Mesenchymal stem cell (in vitro differentiated cells and primary cell): Measurements from ENCODE around the gene ZNF350.

Experiments used
- DNase-seq: peaks from one replicate; pipeline ENCODE4 v3.0.0-alpha.2; 2013
- H2AFZ ChIP-seq: one replicate; pipeline ENCODE4 v1.6.1; 2013; ENCODE audit warnings: low read depth, mild to moderate bottlenecking, control low read depth, inconsistent platforms, low read length, moderate library complexity
- H2AK5ac ChIP-seq: 2 replicates; pipeline ENCODE4 v1.6.1; 2013; ENCODE audit warnings: low read length, moderate library complexity, mild to moderate bottlenecking, inconsistent platforms; ENCODE audit not compliant: severe bottlenecking
- H2BK120ac ChIP-seq: one replicate; pipeline ENCODE4 v1.6.1; 2013; ENCODE audit warnings: low read depth, mild to moderate bottlenecking, inconsistent platforms, low read length, moderate library complexity
- H2BK12ac ChIP-seq, 2 experiments: one replicate each; pipeline ENCODE4 v1.6.1; 2013; ENCODE audit warnings: inconsistent platforms in 2 of 2, low read length in 2 of 2, mild to moderate bottlenecking in 2 of 2, moderate library complexity in 2 of 2, control low read depth in 1 of 2
- H2BK15ac ChIP-seq: one replicate; pipeline ENCODE4 v1.6.1; 2013; ENCODE audit warnings: mild to moderate bottlenecking, low read depth, inconsistent platforms; ENCODE audit not compliant: poor library complexity, severe bottlenecking
- H2BK5ac ChIP-seq: 2 replicates; pipeline ENCODE4 v1.6.1; 2013; ENCODE audit warnings: low read depth, mild to moderate bottlenecking, low read length, control low read depth, inconsistent platforms; ENCODE audit not compliant: poor library complexity, severe bottlenecking
- H3K14ac ChIP-seq, 2 experiments: one replicate each; pipeline ENCODE4 v1.6.1; 2013; ENCODE audit warnings: inconsistent platforms in 2 of 2, low read length in 2 of 2, control low read depth in 1 of 2, mild to moderate bottlenecking in 1 of 2, moderate library complexity in 1 of 2
- H3K18ac ChIP-seq, 2 experiments: one replicate each; pipeline ENCODE4 v1.6.1; 2013; ENCODE audit warnings: inconsistent platforms in 2 of 2, low read length in 2 of 2, control low read depth in 1 of 2, low read depth in 1 of 2, mild to moderate bottlenecking in 1 of 2
- H3K23ac ChIP-seq, 2 experiments: one replicate each; pipeline ENCODE4 v1.6.1; 2013; ENCODE audit warnings: inconsistent platforms in 2 of 2, low read length in 2 of 2, mild to moderate bottlenecking in 2 of 2, moderate library complexity in 2 of 2, control low read depth in 1 of 2
- H3K27ac ChIP-seq: 2 replicates; pipeline ENCODE4 v1.5.1; 2013; ENCODE audit warnings: mild to moderate bottlenecking, moderate library complexity, low read length, control low read depth, inconsistent platforms; ENCODE audit not compliant: poor library complexity, severe bottlenecking
- H3K27me3 ChIP-seq, 2 experiments: 2 replicates each; pipeline versions ENCODE4 v1.6.1 to v1.7.0; 2013; ENCODE audit warnings: low read length in 2 of 2, mild to moderate bottlenecking in 2 of 2, moderate library complexity in 2 of 2, control low read depth in 1 of 2, inconsistent platforms in 1 of 2; ENCODE audit not compliant: control insufficient read depth in 1 of 2, insufficient read depth in 1 of 2
- H3K36me3 ChIP-seq, 2 experiments: 2 replicates each; pipeline versions ENCODE4 v1.6.1 to v1.7.0; 2013; ENCODE audit warnings: low read length in 2 of 2, control low read depth in 1 of 2, inconsistent platforms in 1 of 2, low read depth in 1 of 2, mild to moderate bottlenecking in 1 of 2; ENCODE audit not compliant: insufficient read depth in 2 of 2, control insufficient read depth in 1 of 2
- H3K4ac ChIP-seq, 2 experiments: one replicate each; pipeline ENCODE4 v1.6.1; 2013; ENCODE audit warnings: inconsistent platforms in 2 of 2, low read length in 2 of 2, mild to moderate bottlenecking in 2 of 2, moderate library complexity in 2 of 2, control low read depth in 1 of 2, low read depth in 1 of 2
- H3K4me1 ChIP-seq: 2 replicates; pipeline ENCODE4 v1.6.1; 2013; ENCODE audit warnings: low read depth, low read length, control low read depth; ENCODE audit not compliant: control insufficient read depth, insufficient read depth
- H3K4me2 ChIP-seq: 2 replicates; pipeline ENCODE4 v1.6.1; 2013; ENCODE audit warnings: low read length, mild to moderate bottlenecking, inconsistent platforms; ENCODE audit not compliant: poor library complexity, severe bottlenecking
- H3K4me3 ChIP-seq, 2 experiments: 2 replicates each; pipeline versions ENCODE4 v1.5.1 to v1.7.0; 2013; ENCODE audit warnings: low read length in 2 of 2, mild to moderate bottlenecking in 2 of 2, control low read depth in 1 of 2, low read depth in 1 of 2; ENCODE audit not compliant: insufficient read depth in 1 of 2
- H3K79me1 ChIP-seq: replicated peaks from 2 replicates; pipeline ENCODE4 v1.6.1; 2013; ENCODE audit warnings: mild to moderate bottlenecking, control low read depth, low read length, inconsistent platforms; ENCODE audit not compliant: poor library complexity, severe bottlenecking
- H3K9ac ChIP-seq: 2 replicates; pipeline ENCODE4 v1.7.0; 2013; ENCODE audit warnings: mild to moderate bottlenecking, low read length, moderate library complexity
- H3K9me3 ChIP-seq: 2 replicates; pipeline ENCODE4 v1.7.0; 2013; ENCODE audit warnings: mild to moderate bottlenecking, low read length; ENCODE audit not compliant: control insufficient read depth
- H4K8ac ChIP-seq: one replicate; pipeline ENCODE4 v1.6.1; 2013; ENCODE audit warnings: inconsistent platforms, mild to moderate bottlenecking, low read length, moderate library complexity
- H4K91ac ChIP-seq: one replicate; pipeline ENCODE4 v1.6.1; 2013; ENCODE audit warnings: mild to moderate bottlenecking, low read length, inconsistent platforms
- WGBS: methylation state at CpG from one replicate; pipeline ENCODE4 v1.1.7; 2013; ENCODE audit warnings: mixed read lengths; 5-methylcytosine and 5-hydroxymethylcytosine counted together

The ZNF350 gene

DNA sequence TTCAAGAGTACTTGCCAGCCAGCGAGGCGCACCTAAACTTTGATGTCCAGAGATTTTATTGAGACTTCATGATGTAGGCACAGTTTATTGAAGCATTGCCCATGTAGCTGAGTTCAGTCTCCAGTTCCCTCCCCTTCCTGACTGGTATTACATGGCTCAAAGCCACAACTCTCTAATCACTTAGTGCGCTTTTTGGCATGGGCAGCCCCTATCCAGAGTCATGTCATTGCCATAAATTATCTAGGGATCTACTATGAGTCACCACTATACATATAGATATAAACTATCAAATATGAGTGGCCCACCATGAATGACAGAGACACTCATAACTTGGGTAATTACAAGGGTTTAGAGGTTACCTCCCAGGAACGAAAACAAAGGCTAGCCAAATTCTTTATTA, 33.9 kb upstream of the ZNF350 start:
- Histone ChIP-seq H2BK15ac (no peak overlapping the region), H3K18ac (no peak overlapping the region), H3K4me3 (peak overlapping the region in 1 of 2 experiments; percentile 34), H3K9me3 (peaks cover 88% of the 10 kb centered on the region), H2AK5ac (no peak overlapping the region), H3K9ac (no peak overlapping the region), H3K4ac (no peak overlapping the region), H2AFZ (no peak overlapping the region), H3K79me1 (peaks cover 32% of the 10 kb centered on the region), H3K4me1 (no peaks in the 10 kb centered on the region), H2BK12ac (no peak overlapping the region), H2BK120ac (no peak overlapping the region), H3K4me2 (no peak overlapping the region), H2BK5ac (no peak overlapping the region), H4K91ac (no peak overlapping the region), H3K36me3 (peaks cover 55 to 96% of the 10 kb centered on the region in 2 experiments), H3K23ac (no peak overlapping the region), H4K8ac (no peak overlapping the region), H3K27ac (no peak overlapping the region), H3K27me3 (no peaks in the 10 kb centered on the region), H3K14ac (no peak overlapping the region)
- 98% methylated on average over 3 of the region's 4 CpGs for WGBS
- no peak for DNase-seq

DNA sequence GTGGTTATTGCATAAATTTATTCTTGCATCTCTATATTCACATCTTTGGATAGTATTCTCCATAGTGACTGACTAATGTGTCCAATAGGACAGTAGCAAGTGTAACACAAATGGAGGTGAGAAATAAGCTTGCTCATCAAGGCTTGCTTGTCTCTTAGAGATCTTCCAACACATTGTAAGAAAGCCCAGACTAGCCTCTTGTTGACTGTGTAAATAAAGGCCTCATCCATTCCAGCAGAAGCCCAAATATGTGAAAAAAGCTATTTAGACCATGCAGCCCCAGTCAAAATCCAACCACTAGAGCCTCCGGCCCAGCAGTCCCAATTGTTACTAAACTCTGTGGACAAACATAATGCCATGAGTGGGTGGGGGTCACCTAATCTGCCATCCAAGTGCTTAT, 24.0 kb upstream of the ZNF350 start:
- Histone ChIP-seq H2AFZ (no peak overlapping the region), H3K23ac (no peak overlapping the region), H2BK120ac (no peak overlapping the region), H3K27ac (no peak overlapping the region), H3K4me2 (no peak overlapping the region), H4K91ac (no peak overlapping the region), H3K4ac (no peak overlapping the region), H4K8ac (no peak overlapping the region), H3K79me1 (peaks cover 2% of the 10 kb centered on the region), H3K27me3 (no peaks in the 10 kb centered on the region), H3K9ac (no peak overlapping the region), H3K14ac (no peak overlapping the region), H3K4me1 (peaks cover 2% of the 10 kb centered on the region), H2BK15ac (no peak overlapping the region), H3K4me3 (no peak overlapping the region), H2AK5ac (no peak overlapping the region), H3K9me3 (peaks cover 25% of the 10 kb centered on the region), H2BK12ac (no peak overlapping the region), H3K18ac (no peak overlapping the region), H2BK5ac (no peak overlapping the region), H3K36me3 (peaks cover 14 to 21% of the 10 kb centered on the region in 2 experiments)
- WGBS, result 100% methylated on average over 1 of the region's 1 CpG
- no peak for DNase-seq

DNA sequence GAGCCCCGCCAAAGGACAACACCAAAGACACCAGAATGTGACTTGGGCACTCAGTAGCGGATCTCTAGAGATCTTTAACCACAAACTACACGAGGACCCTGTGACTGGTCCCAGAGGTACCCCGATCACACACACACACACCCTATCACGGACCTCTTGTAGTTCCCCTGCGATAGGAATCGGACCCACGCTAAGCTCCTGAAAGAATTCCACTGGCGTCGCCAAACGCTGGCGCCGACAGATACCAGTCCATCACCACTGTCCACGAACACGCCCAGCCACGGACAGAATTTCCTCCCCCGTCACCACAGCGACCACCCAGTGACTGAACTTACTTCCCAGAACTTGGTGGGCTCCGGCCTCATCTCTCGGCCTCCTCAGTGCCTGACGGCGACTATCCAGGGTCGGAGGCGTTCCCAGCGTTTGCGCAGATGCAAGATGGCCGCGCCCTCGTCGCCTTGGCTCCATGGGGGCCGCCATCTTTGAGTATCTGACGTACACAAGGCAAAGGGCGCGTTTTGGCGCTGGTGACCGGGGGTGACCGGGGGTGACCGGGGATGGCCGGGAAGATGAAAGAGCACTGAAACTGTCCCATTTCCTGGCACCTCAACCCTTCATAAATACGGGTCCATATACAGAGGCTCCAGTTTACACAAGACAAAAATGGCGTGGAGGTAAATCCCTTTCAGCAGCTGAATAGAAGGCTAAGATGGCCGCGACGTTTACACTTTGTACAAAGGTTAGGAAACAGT, 21.3 kb upstream of the ZNF350 start, which contains the start of gene ZNF615:
Gene ZNF615 (minus strand): TSS at position 406 of the 752 bp plus-strand sequence. CDS start 4,500 bp downstream, outside the sequence.
- peak within 1 kb of the TSS; percentile 97 for H3K9ac ChIP-seq
- no peak within 1 kb of the TSS for H3K23ac ChIP-seq
- H2AK5ac ChIP-seq, result no peak within 1 kb of the TSS
- DNase-seq, result peak; percentile 87
- H3K9me3 ChIP-seq, result peaks cover 27% of the 10 kb centered on the region
- H3K4me3 ChIP-seq, result peak within 1 kb of the TSS; percentile 97 to 99
- peak within 1 kb of the TSS; percentile 90 for H4K8ac ChIP-seq
- no peaks in the 10 kb centered on the region for H3K27me3 ChIP-seq
- 1% methylated on average over 41 of the region's 44 CpGs for WGBS
- H3K4ac ChIP-seq, result peak within 1 kb of the TSS; percentile 5 to 93
- H3K27ac ChIP-seq, result no peak within 1 kb of the TSS
- peak within 1 kb of the TSS in 1 of 2 experiments; percentile 64 for H2BK12ac ChIP-seq
- peak within 1 kb of the TSS; percentile 9 for H4K91ac ChIP-seq
- peak within 1 kb of the TSS; percentile 100 for H2AFZ ChIP-seq
- H3K14ac ChIP-seq, result peak within 1 kb of the TSS in 1 of 2 experiments; percentile 95
- peaks cover 10% of the 10 kb centered on the region for H3K79me1 ChIP-seq
- no peak within 1 kb of the TSS for H2BK120ac ChIP-seq
- peaks cover 2% of the 10 kb centered on the region for H3K4me1 ChIP-seq
- H3K4me2 ChIP-seq, result peak within 1 kb of the TSS; percentile 87
- H3K36me3 ChIP-seq, result peaks cover 16% of the 10 kb centered on the region in 2 experiments
- no peak within 1 kb of the TSS for H2BK5ac ChIP-seq
- peak within 1 kb of the TSS; percentile 74 to 87 for H3K18ac ChIP-seq
- peak within 1 kb of the TSS; percentile 26 for H2BK15ac ChIP-seq

DNA sequence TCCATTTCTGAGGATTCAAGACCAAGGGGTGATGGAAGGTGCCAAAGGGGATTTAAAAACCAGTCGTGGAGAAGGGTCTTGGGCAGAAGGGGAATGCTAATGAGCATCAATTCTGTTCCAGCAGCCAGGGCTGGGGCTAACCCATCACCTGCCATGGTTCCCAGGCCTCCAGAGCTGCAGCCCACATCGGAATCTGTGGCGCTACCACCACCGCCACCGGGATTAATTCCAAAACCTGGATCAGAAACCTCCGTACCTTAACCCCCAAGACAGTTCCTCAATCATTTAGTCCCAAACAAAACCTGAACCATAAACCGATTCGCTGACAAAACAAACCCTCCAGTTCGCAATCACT, 20.8 kb upstream of the ZNF350 start:
- Histone ChIP-seq H3K18ac (no peak overlapping the region), H2BK12ac (no peak overlapping the region), H3K4me3 (peak overlapping the region; percentile 97 to 99), H3K14ac (peak overlapping the region in 1 of 2 experiments; percentile 15), H2AK5ac (no peak overlapping the region), H3K36me3 (peaks cover 13 to 15% of the 10 kb centered on the region in 2 experiments), H2BK120ac (no peak overlapping the region), H3K9ac (peak overlapping the region; percentile 97), H2BK5ac (no peak overlapping the region), H3K4ac (peak overlapping the region in 1 of 2 experiments; percentile 26), H2BK15ac (no peak overlapping the region), H3K4me1 (peaks cover 2% of the 10 kb centered on the region), H3K79me1 (peaks cover 10% of the 10 kb centered on the region), H3K27me3 (no peaks in the 10 kb centered on the region), H2AFZ (peak overlapping the region; percentile 100), H3K4me2 (peak overlapping the region; percentile 87), H3K23ac (no peak overlapping the region), H4K8ac (no peak overlapping the region), H3K27ac (no peak overlapping the region), H3K9me3 (peaks cover 28% of the 10 kb centered on the region), H4K91ac (no peak overlapping the region)
- DNase-seq, result no peak
- under 1% methylated on average over 9 of the region's 9 CpGs for WGBS
